CD4-positive, alpha-beta T cell treated with Interleukin-17A for 1 hour (primary cell): ENCODE measurements around the gene TNN.
A peak's percentile ranks its signal among the peaks of the same experiment; 100 is the strongest.

Experiments used
- DNase-seq: peaks from one replicate; pipeline ENCODE4 v3.0.0-alpha.2; 2020

TNN gene

DNA sequence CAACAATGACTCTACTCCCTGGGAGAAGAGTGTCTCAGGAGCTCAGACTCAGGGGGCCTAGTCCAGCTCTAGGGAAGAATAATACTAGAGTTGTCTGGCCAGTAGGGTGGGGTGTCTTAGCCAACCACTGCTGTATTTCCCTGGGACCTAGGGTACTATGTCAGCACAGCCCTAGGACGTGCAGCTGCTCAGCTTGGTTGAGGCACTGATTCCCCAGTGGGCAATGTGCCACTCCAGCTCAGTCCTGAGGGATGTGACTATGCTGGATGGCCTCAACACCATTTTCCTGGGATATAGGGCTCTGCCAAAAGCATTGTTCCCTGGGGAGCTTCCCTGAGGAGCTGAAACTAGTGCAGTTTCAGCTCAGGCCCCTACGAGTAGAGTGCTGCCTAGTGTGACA lies 47.4 kb downstream of the TNN start:
- DNase-seq, result no peak

- DNase-seq, result no peak
Observed at GRCh38 chr1:175116210-175116798, 48.7 kb downstream of the TNN start.

- DNase-seq, result no peak
Observed at GRCh38 chr1:175116903-175117302, 49.3 kb downstream of the TNN start.

DNA sequence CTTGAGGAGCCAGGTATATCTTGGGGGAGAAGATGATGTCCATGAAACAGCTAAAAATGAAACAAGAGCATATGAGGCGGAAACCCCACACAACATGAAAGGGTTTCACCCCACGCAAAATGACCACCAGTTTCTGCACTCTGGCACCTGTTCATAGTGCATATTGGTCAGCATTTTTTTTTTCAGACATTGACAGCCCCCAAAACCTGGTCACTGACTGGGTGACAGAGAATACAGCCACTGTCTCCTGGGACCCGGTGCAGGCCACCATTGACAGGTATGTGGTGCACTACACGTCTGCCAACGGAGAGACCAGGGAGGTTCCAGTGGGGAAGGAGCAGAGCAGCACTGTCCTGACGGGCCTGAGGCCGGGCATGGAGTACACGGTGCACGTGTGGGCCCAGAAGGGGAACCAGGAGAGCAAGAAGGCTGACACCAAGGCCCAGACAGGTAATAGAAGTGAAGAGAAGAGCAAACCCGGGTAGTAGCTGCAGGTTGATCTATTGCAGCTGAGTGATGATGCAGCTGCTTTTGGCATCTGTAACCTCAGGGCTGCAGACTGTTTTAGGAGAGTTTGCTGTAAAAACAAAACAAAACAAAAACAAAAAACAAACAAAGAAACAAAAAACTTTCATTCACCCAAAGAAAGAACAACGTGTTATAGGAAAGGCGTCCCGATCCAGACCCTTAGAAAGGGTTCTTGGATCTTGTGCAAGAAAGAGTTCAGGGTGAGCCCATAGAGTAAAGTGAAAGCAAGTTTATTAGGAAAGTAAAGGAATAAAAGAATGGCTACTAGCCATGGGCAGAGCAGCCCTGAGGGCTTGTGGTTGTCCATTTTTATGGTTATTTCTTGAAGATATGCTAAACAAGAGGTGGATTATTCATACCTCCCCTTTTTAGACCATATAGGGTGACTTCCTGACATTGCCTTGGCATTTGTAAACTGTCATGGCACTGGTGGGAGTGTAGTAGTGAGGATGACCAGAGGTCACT lies 51.0 kb downstream of the TNN start:
- no peak for DNase-seq

- no peak for DNase-seq
Observed at GRCh38 chr1:175120511-175120910, 52.9 kb downstream of the TNN start.

DNA sequence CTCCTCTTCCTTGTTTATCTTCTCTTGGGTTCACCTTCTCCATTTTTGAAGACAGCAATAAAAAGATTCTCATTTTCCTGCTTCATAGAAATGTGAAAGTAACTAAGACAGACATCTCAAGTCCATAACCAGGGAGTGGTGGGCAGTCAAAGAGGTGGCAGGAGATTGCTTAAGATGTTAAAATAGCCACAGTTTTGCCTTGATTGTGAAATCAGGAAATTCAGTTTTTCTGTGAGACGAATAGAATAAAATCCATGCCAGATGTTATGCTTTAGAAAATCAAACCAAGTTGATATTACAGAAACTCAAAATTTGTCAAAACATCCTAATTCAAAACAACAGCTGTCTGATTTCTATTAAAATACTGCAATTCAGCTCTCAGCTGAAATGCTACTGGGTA lies 57.2 kb downstream of the TNN start:
- no peak for DNase-seq

GRCh38 chr1:175126347-175126746 lies 58.7 kb downstream of the TNN start:
- DNase-seq, result no peak

- no peak for DNase-seq
Observed at GRCh38 chr1:175127565-175127964, 59.9 kb downstream of the TNN start.

DNA sequence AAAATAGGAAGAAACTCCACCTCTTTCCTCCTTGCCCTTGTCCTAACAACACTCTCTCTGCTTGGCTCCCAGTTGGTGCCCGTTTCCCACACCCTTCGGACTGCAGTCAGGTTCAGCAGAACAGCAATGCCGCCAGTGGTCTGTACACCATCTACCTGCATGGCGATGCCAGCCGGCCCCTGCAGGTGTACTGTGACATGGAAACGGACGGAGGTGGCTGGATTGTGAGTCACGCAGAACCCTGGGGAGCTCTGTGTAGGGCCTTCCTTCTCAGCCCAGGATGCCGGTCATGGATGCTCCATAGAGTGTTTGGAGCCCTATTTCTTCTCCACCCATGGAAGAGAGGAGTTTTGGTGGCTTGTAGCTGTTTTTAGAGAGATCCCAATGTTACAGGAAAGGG lies 60.9 kb downstream of the TNN start:
- no peak for DNase-seq

DNA sequence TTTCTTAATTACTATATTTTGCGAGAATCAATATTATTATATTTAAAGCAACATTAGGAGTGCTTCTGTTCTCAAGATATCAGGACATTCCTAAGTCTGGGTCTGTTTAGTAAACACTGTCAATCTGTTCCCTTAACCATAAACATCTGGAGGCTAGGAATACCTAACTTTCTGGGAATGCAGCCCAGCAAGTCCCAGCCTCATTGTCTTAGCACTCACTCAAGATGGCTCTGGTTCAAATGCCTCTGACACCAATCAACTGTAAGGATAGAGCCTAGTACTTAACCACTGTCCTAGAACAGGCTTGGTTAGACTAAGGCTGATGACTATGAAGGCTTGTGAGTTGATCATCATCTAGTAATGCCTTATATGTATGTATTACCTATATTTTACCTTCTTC lies 61.5 kb downstream of the TNN start:
- DNase-seq, result no peak

GRCh38 chr1:175129644-175129996 lies 62.0 kb downstream of the TNN start:
- no peak for DNase-seq

- no peak for DNase-seq
Observed at GRCh38 chr1:175129997-175130648, 62.5 kb downstream of the TNN start.

- no peak for DNase-seq
Observed at GRCh38 chr1:175130649-175131045, 63.0 kb downstream of the TNN start.

- DNase-seq, result no peak
Observed at GRCh38 chr1:175131095-175131494, 63.5 kb downstream of the TNN start.

DNA sequence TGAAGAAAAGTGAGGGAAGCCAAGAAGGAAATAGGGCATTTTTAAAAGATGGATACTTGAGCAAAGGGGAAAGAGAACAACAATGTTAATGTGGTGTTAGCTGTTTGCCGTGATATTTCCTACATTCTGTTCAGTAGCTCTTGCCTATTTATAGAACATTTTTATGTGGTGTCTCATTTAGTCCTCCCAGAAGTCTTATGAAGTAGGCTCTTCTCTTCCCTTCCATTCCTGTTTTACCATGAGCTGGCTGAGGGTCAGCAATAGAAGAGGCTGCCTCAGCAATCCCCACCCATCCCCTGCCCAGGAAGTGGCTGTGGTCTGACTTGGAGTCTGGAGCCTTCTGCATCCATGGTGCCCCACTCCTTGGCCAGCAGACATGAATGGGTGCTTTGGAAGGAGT lies 64.8 kb downstream of the TNN start:
- no peak for DNase-seq

DNA sequence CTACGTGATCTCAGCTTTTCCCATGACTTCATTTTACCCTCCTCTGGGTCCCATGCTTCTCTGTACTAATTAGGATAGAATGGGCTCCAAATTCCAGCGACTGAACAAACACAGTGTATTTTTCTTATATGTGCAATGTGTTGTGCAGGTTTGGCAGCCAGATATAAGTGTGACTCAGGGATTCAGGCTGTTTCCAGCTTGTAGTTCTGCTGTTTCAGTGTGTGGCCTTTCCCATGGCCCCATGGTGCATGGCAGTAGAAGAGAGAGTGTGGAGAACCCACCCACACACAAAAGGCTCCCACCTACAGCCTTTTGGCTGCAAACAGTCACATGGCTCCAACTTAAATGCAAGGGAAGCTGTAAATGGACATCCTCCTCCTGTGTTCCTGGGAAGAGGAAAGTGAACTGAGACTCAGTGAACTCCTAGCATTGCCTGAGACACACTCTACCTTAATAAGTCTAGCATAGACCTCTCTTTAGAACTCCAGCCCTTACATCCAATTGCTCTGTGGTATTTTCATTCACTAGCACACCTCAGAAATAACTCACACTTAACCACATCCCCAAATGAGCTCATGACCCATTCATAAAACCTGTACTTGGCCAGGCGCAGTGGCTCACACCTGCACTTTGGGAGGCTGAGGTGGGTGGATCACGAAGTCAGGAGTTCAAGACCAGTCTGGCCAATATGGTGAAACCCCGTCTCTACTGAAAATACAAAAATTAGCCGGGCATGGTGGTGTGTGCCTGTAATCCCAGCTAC lies 66.2 kb downstream of the TNN start:
- DNase-seq, result no peak

DNA sequence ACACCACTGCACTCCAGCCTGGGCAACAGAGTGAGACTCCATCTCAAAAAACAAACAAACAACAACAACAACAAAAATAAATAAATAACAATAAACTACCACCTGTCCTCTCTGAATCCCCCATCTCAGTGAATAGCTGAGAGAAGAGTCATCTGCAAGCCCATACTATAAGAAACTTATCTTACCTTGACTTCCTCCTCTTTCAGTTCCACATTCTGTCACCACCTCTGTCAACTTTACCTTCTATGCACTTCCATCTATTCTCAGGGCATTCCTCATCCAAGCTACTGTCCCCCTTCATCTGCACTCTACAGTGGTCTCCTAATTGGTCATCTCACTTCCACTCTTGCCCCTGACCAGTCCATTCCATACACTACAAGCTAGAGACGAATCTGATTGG lies 66.9 kb downstream of the TNN start:
- no peak for DNase-seq

- DNase-seq, result no peak
Observed at GRCh38 chr1:175136246-175136645, 68.6 kb downstream of the TNN start.

DNA sequence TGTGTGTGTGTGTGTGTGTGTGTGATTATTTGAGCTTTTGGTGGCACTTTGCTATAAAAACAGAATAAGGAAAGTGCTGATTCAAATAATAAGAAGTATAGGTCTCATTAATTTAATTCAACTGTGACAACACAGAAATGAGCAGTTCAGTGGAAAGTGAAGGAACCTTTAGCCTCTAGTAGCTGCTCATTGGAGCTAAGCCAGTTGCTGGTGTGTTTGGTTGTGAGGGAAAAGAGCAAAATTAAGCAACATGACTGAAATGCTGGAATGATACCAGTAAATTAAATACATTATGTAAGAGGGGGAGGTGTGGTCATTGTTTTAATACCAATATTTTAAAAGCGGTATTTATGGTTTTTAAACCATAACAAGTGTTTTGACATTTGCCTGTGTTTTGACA lies 69.7 kb downstream of the TNN start:
- no peak for DNase-seq

GRCh38 chr1:175138579-175138978 lies 70.9 kb downstream of the TNN start:
- DNase-seq, result no peak

DNA sequence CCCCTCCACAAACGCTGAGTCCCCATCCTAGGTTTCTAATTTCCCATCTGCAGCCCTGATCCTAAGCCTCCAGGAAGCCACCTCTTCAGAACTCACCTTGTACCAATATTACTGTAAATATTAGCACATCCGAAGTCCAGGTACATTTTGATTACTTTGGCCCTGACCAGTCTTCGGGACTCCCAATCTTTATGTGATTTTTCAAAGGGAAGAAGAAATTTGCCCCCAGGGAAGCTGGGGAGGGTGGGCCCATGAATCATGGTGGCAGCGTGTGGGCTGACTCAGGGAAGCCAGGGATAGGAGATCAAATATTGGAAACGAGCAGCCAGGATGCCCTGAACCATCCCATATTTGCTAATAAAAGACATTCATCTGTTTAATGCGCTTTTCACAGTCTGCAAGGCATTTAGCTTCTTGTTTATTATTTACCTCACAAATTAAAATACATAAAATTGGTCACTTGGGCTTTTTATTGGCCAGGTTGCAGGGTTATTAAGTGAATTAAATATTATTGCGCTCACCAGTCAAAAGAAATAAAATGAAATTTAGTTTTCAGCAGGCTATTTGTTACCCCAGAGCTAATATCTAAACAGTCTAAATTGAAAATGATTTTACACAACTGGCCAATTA lies 78.4 kb downstream of the TNN start:
- no peak for DNase-seq

GRCh38 chr1:175146529-175147213 lies 79.0 kb downstream of the TNN start:
- DNase-seq, result peak; percentile 63
